ENCODE results near the gene EGFR.
"Not testable (repeated sequence)": the region's sequence is repeated elsewhere in the genome, so short reads cannot be mapped to it uniquely, and the experiment has no call there.

The EGFR gene

GRCh38 chr7:55147736-55148135, 128.9 kb downstream of the EGFR start:
- no peak for DNase-seq (ENCODE audit: low read depth)

- no peak for DNase-seq (ENCODE audit: low read depth)
Measured at GRCh38 chr7:55148571-55148970, 129.8 kb downstream of the EGFR start.

GRCh38 chr7:55149001-55149400, 130.2 kb downstream of the EGFR start:
- DNase-seq (ENCODE audit: low read depth) = no peak

GRCh38 chr7:55150166-55150565, 131.3 kb downstream of the EGFR start:
- DNase-seq (ENCODE audit: low read depth) = no peak

GRCh38 chr7:55150709-55151451, 132.1 kb downstream of the EGFR start:
- DNase-seq (ENCODE audit: low read depth) = no peak

GRCh38 chr7:55152516-55152915, 133.7 kb downstream of the EGFR start:
- no peak for DNase-seq (ENCODE audit: low read depth)

GRCh38 chr7:55154096-55154495, 135.3 kb downstream of the EGFR start:
- no peak for DNase-seq (ENCODE audit: low read depth)

GRCh38 chr7:55155351-55156117, 136.7 kb downstream of the EGFR start:
- DNase-seq (ENCODE audit: low read depth) = no peak

GRCh38 chr7:55156919-55157763, 138.3 kb downstream of the EGFR start:
- no peak for DNase-seq (ENCODE audit: low read depth)

GRCh38 chr7:55157764-55158105, 138.9 kb downstream of the EGFR start:
- no peak for DNase-seq (ENCODE audit: low read depth)

GRCh38 chr7:55158541-55159382, 139.9 kb downstream of the EGFR start:
- peak; percentile 11 for DNase-seq (ENCODE audit: low read depth)

GRCh38 chr7:55160539-55160938, 141.7 kb downstream of the EGFR start:
- DNase-seq (ENCODE audit: low read depth) = no peak

GRCh38 chr7:55161154-55161687, 142.4 kb downstream of the EGFR start:
- DNase-seq (ENCODE audit: low read depth) = no peak

GRCh38 chr7:55162476-55162875, 143.7 kb downstream of the EGFR start:
- DNase-seq (ENCODE audit: low read depth) = no peak

GRCh38 chr7:55163733-55164132, 144.9 kb downstream of the EGFR start:
- DNase-seq (ENCODE audit: low read depth) = no peak

- no peak for DNase-seq (ENCODE audit: low read depth)
Measured at GRCh38 chr7:55164527-55164926, 145.7 kb downstream of the EGFR start.

GRCh38 chr7:55165176-55165861, 146.5 kb downstream of the EGFR start:
- no peak for DNase-seq (ENCODE audit: low read depth)

- not testable (repeated sequence) for DNase-seq (ENCODE audit: low read depth)
Measured at GRCh38 chr7:55167296-55167695, 148.5 kb downstream of the EGFR start.

- no peak for DNase-seq (ENCODE audit: low read depth)
Measured at GRCh38 chr7:55170335-55171069, 151.7 kb downstream of the EGFR start.

- no peak for DNase-seq (ENCODE audit: low read depth)
Measured at GRCh38 chr7:55171157-55171556, 152.3 kb downstream of the EGFR start.
